HG03442 (cell line): Measurements from ENCODE around the gene MRPL4.
A peak's percentile ranks its signal among the peaks of the same experiment; 100 is the strongest.

ENCODE experiments used
- ATAC-seq: cut with Tn5 transposase; IDR thresholded peaks from one replicate; pipeline ENCODE4 v1.9.1; 2021; ENCODE audit warnings: mild to moderate bottlenecking, moderate library complexity; ENCODE audit not compliant: unreplicated experiment

The MRPL4 gene

DNA sequence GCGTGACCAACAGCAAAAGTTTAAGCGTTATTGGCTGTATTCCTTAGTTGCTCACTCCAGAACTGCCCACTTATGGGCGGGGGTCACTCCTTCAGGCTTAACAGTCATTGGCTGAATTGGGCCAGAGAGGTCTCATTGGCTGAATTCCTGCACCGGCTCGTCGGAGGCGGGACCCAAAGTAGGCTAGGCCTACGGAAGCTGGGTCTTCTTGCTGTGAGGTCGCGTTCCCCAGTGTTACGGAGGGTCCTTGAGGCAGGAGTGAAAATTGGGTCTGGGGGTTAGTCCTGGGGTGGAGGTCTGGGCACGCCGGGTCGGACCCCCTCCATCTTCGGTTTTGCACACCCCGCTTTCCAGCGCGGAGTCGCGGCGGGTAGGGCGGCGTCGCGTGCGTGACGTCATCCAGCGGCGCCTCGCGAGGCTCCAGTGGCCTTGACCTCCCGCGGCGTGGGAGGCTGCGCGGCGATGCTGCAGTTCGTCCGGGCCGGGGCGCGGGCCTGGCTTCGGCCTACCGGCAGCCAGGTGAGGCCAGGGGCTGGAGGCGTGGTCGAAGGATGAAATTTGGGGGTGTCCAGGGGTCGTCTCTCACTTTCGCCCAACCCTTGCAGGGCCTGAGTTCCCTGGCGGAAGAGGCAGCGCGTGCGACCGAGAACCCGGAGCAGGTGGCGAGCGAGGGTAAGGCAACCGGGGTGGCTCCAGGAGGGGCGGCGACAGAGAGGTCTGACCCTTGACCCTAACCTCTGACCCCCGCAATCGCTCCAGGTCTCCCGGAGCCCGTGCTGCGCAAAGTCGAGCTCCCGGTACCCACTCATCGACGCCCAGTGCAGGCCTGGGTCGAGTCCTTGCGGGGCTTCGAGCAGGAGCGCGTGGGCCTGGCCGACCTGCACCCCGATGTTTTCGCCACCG, at the start of gene MRPL4:
Gene MRPL4 (plus strand): TSS at position 423 of the 903 bp plus-strand sequence. CDS start 40 bp downstream, at position 463.
- peak; percentile 84 for ATAC-seq

DNA sequence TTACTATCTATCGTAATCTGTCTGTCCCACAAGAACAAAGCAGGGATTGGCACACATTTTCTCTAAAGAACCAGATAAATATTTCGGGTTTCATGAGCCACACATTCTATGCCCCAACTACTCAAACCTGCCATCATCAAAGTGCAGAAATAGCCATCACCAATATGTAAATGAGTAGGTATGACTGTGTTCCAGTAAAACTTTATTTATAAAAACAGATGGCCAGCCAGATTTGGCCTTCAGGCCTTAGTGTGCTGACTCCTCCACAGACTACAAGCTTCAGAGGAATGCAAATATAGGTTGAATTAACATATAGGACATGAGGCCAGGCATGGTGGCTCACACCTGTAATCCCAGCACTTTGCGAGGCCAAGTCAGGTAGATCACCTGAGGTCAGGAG, 48.3 kb upstream of the MRPL4 start:
- ATAC-seq, result no peak

- ATAC-seq, result no peak
Measured at GRCh38 chr19:10205636-10206035, 46.4 kb upstream of the MRPL4 start.

DNA sequence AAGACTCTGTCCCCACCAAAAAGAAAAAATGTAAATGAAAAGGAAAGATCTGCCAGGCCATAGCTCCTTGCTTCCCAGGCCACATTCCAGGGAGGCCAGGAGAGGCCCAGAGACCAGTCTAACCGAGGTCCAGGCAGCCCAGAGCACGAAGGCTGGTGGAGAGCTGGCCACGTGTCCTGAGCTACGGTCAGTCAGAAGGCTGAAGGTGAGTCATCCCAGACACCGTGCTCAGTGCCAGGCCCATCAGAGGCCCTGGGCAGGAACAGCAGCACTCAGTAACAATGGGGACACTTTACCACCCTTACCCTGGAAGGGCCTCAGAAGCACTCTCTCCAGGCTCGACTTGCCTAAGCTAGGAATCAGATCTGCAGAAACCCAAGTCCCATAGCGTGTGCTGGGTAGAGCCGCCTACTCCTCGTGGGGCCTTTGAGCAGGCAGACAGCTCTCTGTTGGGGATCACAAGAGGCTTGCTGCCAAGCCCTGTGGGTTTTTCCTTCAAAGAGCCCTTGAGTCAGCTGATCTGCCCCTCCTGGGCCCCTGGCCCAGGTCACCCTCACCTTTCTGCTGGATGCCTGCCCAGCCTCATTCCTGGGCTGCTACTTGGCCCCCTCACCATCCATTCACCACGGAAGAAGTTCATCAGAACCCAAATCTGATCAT, 45.7 kb upstream of the MRPL4 start:
- no peak for ATAC-seq

DNA sequence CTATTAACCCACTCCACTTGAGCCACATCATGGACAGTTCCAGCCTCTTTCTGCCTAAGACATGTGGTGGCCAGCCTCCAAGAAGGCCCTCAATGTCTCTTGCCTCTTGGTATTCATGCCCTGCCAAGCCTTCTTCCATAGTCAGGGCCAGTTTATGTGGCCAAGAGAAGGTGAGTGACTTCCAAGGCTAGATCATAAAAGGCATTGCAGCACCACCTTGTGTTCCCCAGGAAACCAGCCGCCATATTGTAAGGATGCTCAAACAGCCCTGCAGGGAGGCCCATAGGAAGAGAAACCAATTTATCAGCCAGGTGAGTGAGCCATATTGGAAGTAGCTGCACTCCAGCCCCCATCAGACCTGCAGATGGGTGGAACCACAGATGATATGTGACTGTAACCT, 45.0 kb upstream of the MRPL4 start:
- no peak for ATAC-seq

GRCh38 chr19:10209315-10209714, 42.7 kb upstream of the MRPL4 start:
- no peak for ATAC-seq

- no peak for ATAC-seq
Measured at GRCh38 chr19:10211061-10211460, 41.0 kb upstream of the MRPL4 start.

DNA sequence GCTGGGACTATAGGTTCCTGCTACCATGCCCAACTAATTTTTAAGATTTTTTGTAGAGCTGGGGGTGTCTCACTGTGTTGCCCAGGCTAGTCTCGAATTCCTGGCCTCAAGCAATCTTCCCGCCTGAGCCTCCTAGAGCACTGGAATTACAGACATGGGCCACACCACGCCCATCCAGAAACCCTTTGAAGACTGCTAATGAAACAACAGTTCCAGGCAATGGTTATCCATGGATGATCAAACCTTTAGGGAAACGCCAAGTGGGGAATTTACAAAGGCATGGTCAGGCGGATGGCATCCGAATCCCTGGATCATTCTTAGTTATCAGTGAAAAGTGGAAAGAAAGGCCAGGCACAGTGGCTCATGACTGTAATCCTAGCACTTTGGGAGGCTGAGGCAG, 40.3 kb upstream of the MRPL4 start:
- no peak for ATAC-seq

GRCh38 chr19:10214784-10215183, 37.2 kb upstream of the MRPL4 start:
- no peak for ATAC-seq

GRCh38 chr19:10217085-10217484, 34.9 kb upstream of the MRPL4 start:
- no peak for ATAC-seq

DNA sequence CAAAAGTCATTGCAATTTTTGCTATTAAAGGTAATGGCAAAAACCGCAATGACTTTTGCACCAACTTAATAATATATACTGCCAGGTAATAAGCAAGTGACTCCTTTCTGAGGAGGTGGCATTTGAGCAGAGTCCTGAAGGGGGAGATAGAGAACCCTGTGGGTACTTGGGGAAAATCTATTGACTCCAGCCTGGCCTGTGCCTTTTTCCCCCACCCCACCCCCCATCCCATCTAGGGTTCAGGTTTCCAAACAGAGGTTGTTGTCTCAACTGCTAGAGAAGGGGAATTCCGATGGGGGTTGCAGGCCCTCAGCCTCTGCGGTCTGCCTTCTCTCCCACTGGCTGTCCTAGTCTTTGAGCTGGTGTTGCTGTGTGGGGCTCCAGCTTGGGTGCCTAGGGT, 32.3 kb upstream of the MRPL4 start:
- ATAC-seq, result peak; percentile 59

GRCh38 chr19:10220695-10221094, 31.3 kb upstream of the MRPL4 start:
- no peak for ATAC-seq

DNA sequence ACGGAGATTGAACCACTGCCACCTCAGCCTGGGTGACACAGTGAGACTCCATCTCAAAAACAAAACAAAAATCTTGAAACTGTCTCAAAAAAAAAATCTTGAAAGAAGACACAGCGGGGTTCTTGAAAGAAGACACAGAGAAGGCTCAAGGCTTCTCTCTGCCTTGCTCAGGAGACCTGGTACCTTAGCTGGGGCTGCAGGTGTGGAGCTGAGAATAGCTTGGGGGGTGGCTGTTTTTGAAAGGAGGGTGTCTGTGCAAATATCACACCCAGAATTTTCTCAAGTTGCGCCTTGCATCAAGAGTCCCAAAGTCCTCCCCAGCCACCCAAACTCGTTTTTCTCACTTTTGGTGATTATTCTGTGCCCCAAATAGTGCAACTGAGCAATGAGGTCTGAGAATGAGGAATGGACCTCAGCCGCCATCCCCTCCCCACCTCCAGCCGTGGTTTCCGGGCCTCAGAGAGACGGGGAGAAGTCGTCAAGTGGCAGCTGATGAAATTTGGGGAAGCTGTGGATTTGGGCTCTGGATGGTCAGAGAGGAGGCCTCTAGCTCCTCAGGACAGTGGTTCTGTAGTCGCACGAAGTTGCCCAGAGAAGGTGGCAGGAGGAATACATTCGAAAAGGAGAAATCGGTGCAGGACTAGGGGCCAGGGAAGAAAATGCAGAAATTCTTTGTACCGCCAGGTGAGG, 29.7 kb upstream of the MRPL4 start:
- no peak for ATAC-seq

- no peak for ATAC-seq
Measured at GRCh38 chr19:10223488-10224213, 28.4 kb upstream of the MRPL4 start.

- no peak for ATAC-seq
Measured at GRCh38 chr19:10224337-10224736, 27.7 kb upstream of the MRPL4 start.

DNA sequence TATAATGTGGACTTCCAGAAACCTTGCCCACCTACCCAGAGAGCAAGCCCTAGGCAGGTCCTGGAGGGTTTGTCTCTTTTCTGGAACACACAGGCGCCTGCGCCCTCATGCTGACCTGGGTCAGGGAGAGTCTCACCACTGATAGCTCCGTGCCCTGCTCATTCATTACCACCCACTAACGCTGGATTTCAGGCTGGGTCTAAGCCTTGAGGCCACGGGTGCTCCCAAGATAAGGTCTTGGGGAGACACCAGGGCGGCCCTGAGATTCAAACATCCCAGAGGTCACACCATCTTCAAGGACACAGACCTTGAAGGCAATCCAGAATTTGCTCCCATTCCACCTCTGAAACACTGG, 26.0 kb upstream of the MRPL4 start:
- no peak for ATAC-seq

GRCh38 chr19:10226376-10227025, 25.5 kb upstream of the MRPL4 start:
- ATAC-seq, result no peak

GRCh38 chr19:10227026-10227971, 24.7 kb upstream of the MRPL4 start:
- no peak for ATAC-seq

- ATAC-seq, result no peak
Measured at GRCh38 chr19:10228393-10228792, 23.6 kb upstream of the MRPL4 start.
